ENCODE results near the gene CDH12.

CDH12 gene

DNA sequence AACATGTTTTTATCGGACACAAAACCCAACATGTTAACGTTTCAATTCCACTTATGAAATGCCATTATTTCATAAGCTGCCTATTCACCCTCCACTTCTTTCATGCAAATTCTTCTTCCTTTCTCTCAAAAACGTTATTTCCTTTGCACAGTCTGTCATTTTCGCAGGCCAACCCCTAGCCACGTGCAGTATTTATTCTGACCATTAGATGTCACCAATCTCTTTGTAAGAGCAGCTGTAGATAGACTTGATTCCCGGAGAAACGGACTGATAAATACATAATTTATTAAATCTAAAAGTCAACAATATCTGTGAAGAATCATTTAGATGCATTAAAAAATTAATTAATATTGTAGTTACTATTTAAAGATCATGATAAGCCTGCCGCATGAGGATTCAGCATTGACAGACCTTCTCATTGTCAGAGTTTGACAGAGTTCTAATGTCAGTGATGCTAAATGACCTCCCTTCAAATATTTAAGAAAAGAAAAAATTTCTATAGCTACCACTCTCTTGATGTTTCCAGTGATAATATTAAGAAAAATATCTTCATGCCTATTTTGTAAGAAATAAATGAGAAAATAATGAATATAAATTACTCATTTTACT lies 933.6 kb downstream of the CDH12 start:
- no peak for DNase-seq

DNA sequence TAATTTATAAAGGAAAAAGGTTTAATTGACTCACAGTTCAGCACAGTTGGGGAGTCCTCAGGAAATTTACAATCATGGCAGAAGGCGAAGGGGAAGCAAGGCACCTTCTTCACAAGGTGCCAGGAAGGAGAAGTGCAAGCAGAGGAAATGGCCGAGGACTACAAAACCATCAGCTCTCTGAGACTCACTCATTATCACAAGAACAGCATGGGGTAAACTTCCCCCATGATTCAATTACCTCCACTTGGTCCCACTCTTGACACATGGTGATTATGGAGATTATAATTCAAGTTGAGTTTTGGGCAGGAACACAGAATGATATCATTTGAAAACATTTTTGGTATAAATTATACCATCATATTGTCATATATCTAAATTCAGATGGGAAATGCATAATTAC lies 934.7 kb downstream of the CDH12 start:
- no peak for DNase-seq

DNA sequence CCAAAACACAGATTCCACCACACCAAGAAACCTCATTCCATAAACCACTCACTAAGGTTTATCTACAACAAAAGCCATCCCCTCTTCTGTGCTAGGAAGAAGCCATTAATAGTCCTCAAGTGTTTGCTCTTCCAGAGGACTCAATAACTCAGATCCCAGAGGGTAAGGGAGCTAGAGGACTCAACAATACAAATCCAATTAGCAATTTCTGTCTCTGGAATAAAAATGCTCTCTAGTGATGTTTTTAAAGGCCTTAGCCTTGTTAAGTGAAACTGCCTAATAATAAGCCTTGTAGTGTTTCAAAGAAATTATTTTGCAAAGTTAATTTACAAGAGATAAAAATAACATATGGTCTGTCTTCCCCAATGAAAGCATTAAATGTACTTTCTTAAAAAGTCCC lies 942.4 kb downstream of the CDH12 start:
- DNase-seq, result no peak

DNA sequence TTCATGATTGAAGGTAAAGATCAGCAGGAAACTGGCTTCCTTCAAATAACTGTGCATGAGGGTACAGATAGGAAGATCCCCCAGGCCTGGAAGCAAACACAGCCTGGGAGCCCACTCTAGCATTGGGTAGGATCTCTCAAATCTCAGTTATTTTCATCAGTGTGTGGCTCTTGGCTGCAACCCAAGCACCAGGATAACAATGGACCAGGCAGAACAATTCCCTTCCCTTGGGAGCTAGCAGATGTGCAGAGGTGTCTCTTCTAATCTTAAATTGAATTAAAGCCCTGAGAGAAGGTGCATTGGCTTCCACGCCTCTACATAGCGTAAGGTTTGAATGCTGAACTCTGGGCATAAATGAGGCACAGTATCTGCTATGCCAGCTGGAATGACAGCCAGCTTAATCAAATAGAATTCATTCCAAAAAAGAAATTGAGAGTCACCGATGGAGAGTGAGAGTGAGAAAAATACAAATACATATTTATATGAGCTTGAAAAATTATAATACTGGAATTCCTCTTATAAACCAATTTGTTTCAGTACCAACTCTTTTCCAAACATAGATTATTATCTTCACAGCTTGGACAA lies 957.3 kb downstream of the CDH12 start:
- no peak for DNase-seq

- DNase-seq, result no peak
These were observed 960.0 kb downstream of the CDH12 start for GRCh38 chr5:21893161-21893560.

DNA sequence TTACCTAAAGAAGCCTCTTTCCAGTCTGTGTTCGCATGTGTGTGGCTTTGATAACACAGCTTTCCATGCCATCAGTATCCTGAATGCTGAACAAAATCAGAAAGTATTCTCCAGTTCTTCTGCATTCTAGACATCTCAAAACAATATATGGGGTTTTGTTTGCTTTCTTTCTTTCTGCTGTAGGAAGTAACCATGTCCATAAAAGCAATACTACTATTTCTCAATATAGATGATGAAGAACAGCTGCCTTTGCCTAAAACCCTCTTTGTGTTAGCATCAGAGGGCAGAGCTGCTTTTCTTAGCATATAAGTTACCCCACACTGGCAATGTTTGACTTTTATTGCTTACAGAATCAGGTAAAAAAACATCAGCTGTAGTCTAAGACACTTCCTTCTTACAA lies 963.6 kb downstream of the CDH12 start:
- no peak for DNase-seq

GRCh38 chr5:21882074-21882745 lies 970.9 kb downstream of the CDH12 start:
- DNase-seq, result no peak

- no peak for DNase-seq
These were observed 973.0 kb downstream of the CDH12 start for GRCh38 chr5:21880164-21880563.

DNA sequence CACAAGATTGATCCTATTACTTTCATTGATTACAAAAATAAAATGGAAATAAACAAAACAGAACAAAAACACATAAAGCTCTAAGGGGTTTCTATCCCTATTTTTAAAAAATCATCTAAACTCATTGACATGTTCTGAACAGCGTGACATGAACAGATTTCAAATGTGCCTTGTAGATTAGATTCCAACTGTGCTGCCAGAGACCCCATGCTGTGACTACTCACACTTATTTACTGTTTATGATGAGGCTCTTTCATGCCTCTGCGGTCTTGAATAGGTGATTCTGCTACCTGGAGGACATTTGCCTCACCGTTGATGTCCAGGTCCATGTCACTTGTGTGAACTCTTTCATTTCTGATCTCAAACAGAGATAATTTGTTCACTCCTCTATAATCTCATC lies 990.2 kb downstream of the CDH12 start:
- no peak for DNase-seq

GRCh38 chr5:21858441-21858840 lies 994.7 kb downstream of the CDH12 start:
- no peak for DNase-seq

- DNase-seq, result no peak
These were observed 996.2 kb downstream of the CDH12 start for GRCh38 chr5:21856987-21857386.

DNA sequence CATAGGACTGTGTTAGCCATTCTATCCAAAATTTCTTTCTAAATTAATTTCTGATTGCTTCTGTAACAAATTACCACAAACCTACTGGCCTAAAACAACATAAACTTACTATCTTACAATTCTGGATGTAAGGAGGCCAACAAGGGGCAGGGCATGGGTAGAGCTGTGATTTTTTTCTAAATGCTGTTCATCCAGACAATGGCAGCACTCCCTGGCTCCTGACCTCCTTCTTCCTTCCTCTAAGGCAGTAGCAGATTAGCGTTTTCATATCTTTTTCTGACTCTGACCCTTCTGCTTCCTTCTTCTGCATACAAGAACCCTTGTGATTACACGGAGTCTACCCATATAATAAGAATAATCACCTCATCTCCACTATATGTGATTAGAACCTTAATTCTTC lies 1005.8 kb downstream of the CDH12 start:
- DNase-seq, result no peak

- no peak for DNase-seq
These were observed 1008.2 kb downstream of the CDH12 start for GRCh38 chr5:21844960-21845359.

GRCh38 chr5:21834863-21835262 lies 1018.3 kb downstream of the CDH12 start:
- no peak for DNase-seq

- DNase-seq, result no peak
These were observed 1021.9 kb downstream of the CDH12 start for GRCh38 chr5:21831145-21831787.

- no peak for DNase-seq
These were observed 1026.3 kb downstream of the CDH12 start for GRCh38 chr5:21826884-21827283.

DNA sequence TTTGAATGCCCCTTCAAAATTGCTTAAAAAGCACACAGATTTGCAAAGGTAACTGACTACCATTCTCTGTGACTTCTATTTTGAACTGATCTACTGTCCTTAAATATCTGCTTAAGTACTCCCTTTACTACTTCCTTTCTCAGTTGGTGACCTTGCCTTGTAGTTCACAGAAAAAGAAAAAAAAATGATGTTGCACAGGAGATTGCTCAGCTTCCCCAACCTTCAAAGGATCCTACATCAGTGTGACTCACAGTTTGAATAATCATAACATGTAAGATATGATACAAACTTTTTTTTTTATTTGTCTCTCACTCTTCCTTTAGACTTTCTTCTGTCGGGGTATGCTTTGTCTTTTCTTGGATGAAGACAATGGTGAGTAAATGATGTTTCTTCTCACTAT lies 1029.6 kb downstream of the CDH12 start:
- no peak for DNase-seq

DNA sequence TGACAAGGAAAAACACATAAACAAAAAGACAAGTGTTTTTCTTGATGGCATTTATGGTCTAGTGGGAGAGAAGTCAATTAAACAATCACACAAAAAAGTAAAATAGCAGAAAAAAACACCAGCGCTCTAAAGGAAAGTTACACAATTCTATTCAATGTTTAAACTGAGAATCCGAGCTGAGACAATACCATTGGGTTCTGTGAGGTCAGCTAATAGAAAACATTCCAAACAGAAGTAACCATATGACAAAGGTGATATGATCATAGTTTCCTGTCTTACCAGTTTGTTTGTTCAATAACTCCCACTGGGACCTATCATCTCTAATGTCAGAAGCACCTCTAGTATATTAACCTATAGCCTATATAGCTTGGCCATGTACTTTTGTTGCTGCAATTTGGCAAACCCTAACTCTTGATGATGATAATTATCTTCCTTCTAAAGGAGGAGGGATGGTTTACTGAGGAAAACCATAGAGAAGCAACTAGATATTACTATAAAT lies 1030.0 kb downstream of the CDH12 start:
- DNase-seq, result no peak

GRCh38 chr5:21820527-21820926 lies 1032.6 kb downstream of the CDH12 start:
- DNase-seq, result no peak

- no peak for DNase-seq
These were observed 1034.8 kb downstream of the CDH12 start for GRCh38 chr5:21818370-21818720.

DNA sequence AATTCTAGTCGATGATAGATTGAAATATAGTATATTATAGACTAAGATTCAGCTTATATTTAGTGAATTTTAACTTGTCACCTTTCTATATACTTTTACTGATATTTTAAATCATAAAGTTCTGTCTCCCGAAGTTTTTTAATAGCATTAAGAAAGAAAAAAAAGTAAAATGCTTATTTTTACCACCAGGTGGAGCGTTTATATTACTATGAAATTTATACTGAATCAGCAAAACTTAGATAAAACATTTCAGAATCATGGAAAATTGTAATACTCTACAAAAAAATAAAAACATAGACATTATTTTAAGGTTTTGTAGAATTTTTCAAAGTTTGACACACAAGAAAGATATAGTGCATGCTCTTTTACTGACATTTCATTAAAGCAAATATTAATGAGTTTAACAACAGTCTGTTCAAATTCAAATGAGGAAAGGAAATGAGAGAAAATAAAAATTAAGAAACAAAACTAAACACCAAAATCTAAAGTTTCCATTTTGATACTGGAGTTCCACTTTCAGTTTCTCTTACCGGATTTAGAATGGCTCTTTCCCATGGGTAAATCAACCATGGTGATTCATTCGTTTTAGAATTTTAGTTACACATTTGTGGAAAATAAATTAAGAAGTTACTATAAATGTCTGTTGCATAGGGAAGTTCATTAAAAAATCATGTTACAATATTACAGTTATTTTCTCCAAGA lies 1035.3 kb downstream of the CDH12 start:
- DNase-seq, result no peak

DNA sequence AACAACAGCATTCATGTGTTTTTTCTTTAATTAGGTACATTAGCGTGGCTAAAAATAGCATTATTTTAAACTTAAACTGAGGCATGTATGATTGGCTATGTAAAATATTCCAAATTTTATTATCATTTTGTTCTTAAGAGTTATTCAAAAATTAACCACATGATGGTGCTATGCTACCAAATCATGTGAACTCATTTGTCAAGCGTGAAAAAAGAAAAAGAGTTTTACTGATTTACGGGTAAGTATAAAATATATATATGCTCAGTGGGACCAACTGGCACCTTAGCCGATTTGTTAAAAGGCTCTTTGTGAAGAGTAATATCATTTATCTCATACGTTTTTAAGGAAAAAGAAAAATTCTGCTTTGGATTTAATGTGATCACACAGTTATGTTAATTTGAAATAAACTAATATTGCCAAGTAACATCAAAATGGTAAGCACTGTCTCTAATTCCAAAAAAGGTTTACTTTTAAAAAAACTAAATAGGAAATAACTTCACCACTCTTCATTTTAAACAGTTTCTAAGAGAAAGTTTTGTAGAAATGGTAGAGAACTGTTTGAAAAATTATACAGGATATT lies 1042.3 kb downstream of the CDH12 start:
- no peak for DNase-seq

DNA sequence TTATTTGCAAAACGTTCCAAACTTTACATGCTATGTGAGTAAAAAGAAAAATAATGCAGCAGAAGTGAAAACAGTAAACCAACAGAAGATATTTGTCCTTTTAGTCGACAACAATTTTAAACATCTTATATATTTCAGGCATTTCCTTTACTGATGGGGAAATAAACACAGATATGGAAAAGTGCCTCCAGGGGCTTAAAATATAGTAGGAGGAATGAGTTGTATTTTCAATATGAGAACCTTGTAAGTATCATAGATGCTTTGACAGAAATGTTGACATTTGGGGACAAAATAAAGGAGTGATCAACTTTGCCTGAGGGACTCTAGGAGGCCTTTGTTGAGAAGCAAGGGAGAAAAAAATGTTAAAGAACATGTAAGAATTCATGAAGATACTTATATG lies 1043.5 kb downstream of the CDH12 start:
- no peak for DNase-seq

All from CD4-positive, alpha-beta T cell treated with Interferon gamma for 1 hour (primary cell).